Measurements from ENCODE around the gene ACAP3.
"Not testable (repeated sequence)": the region's sequence is repeated elsewhere in the genome, so short reads cannot be mapped to it uniquely, and the experiment has no call there.

ACAP3 gene

GRCh38 chr1:1253972-1254666 lies 53.6 kb downstream of the ACAP3 start:
- no peak for TF ChIP-seq BHLHE40 (IDR thresholded peaks at IDR 0.05; ENCODE audit: borderline replicate concordance)
- TF ChIP-seq SP1 (IDR thresholded peaks at IDR 0.05), result no peak
- TF ChIP-seq HDGF (IDR thresholded peaks at IDR 0.05; ENCODE audit: borderline replicate concordance), result no peak
- no peak for TF ChIP-seq TARDBP (IDR thresholded peaks at IDR 0.05)
- no peak for TF ChIP-seq PKNOX1 (IDR thresholded peaks at IDR 0.05)
- TF ChIP-seq CTBP1 (IDR thresholded peaks at IDR 0.05; ENCODE audit: borderline replicate concordance), result no peak
- no peak for TF ChIP-seq L3MBTL2 (conservative IDR thresholded peaks at IDR 0.05)
- TF ChIP-seq FOXM1 (IDR thresholded peaks at IDR 0.05; ENCODE audit: borderline replicate concordance), result no peak
- no peak for TF ChIP-seq LEF1 (IDR thresholded peaks at IDR 0.05; ENCODE audit: borderline replicate concordance)
- TF ChIP-seq ZNF384 (IDR thresholded peaks at IDR 0.05), result no peak
- ChIA-PET CTCF (no interaction called here), POLR2A (no interaction called here)
- DNase-seq (ENCODE audit: extremely low spot score), result no peak

GRCh38 chr1:1253314-1253713 lies 54.4 kb downstream of the ACAP3 start:
- ChIA-PET POLR2A (no interaction called here), CTCF (no interaction called here)
- no peak for DNase-seq (ENCODE audit: extremely low spot score)
- TF ChIP-seq SUZ12 (IDR thresholded peaks at IDR 0.05) (no peak), LEF1 (IDR thresholded peaks at IDR 0.05; ENCODE audit: borderline replicate concordance) (no peak), L3MBTL2 (conservative IDR thresholded peaks at IDR 0.05) (no peak), ARNT (IDR thresholded peaks at IDR 0.05) (no peak), CTBP1 (IDR thresholded peaks at IDR 0.05; ENCODE audit: borderline replicate concordance) (no peak), PKNOX1 (IDR thresholded peaks at IDR 0.05) (no peak), SP1 (IDR thresholded peaks at IDR 0.05) (no peak), HDGF (IDR thresholded peaks at IDR 0.05; ENCODE audit: borderline replicate concordance) (no peak), NFRKB (IDR thresholded peaks at IDR 0.05) (no peak), BHLHE40 (IDR thresholded peaks at IDR 0.05; ENCODE audit: borderline replicate concordance) (no peak), FOXA1 (IDR thresholded peaks at IDR 0.05) (no peak), ELF4 (IDR thresholded peaks at IDR 0.05) (no peak), FOXM1 (IDR thresholded peaks at IDR 0.05; ENCODE audit: borderline replicate concordance) (no peak), ZNF384 (IDR thresholded peaks at IDR 0.05) (no peak)

- ChIA-PET POLR2A (interaction anchor here (1.0 to 1.3 kb wide), 2 partner anchors 23 to 24 kb away, joined by 3 read pairs; partner anchors contain the start of gene UBE2J2), CTCF (interaction anchor here (0.7 to 1.1 kb wide), 5 partner anchors 41 to 265 kb away, joined by 3 to 4 read pairs (median 3); no protein-coding TSS in a partner anchor)
- TF ChIP-seq HDGF (IDR thresholded peaks at IDR 0.05; ENCODE audit: borderline replicate concordance), result no peak
- no peak for TF ChIP-seq LEF1 (IDR thresholded peaks at IDR 0.05; ENCODE audit: borderline replicate concordance)
- TF ChIP-seq FOXM1 (IDR thresholded peaks at IDR 0.05; ENCODE audit: borderline replicate concordance), result no peak
- TF ChIP-seq TARDBP (IDR thresholded peaks at IDR 0.05), result no peak
- TF ChIP-seq PKNOX1 (IDR thresholded peaks at IDR 0.05), result no peak
- TF ChIP-seq NFRKB (IDR thresholded peaks at IDR 0.05), result no peak
- no peak for TF ChIP-seq SUZ12 (IDR thresholded peaks at IDR 0.05)
- TF ChIP-seq FOXK2 (IDR thresholded peaks at IDR 0.05), result no peak
- no peak for TF ChIP-seq SP1 (IDR thresholded peaks at IDR 0.05)
- TF ChIP-seq ELF4 (IDR thresholded peaks at IDR 0.05), result no peak
- no peak for TF ChIP-seq L3MBTL2 (conservative IDR thresholded peaks at IDR 0.05)
- no peak for TF ChIP-seq ARNT (IDR thresholded peaks at IDR 0.05)
- no peak for TF ChIP-seq FOXA1 (IDR thresholded peaks at IDR 0.05)
- no peak for TF ChIP-seq BHLHE40 (IDR thresholded peaks at IDR 0.05; ENCODE audit: borderline replicate concordance)
- no peak for TF ChIP-seq CTBP1 (IDR thresholded peaks at IDR 0.05; ENCODE audit: borderline replicate concordance)
- TF ChIP-seq ZNF384 (IDR thresholded peaks at IDR 0.05), result no peak
- no peak for DNase-seq (ENCODE audit: extremely low spot score)
These were observed 56.9 kb downstream of the ACAP3 start for GRCh38 chr1:1250786-1251284.

GRCh38 chr1:1248009-1248913 lies 59.5 kb downstream of the ACAP3 start:
- DNase-seq (ENCODE audit: extremely low spot score); CTCF ChIA-PET: not testable (repeated sequence)
- POLR2A ChIA-PET, result interaction anchor here (1.0 kb wide), 1 partner anchor 9 kb away, joined by 4 read pairs; no protein-coding TSS in a partner anchor

GRCh38 chr1:1247341-1247913 lies 60.3 kb downstream of the ACAP3 start:
- no peak for DNase-seq (ENCODE audit: extremely low spot score)
- ChIA-PET CTCF (no interaction called here), POLR2A (interaction anchor here (1.0 kb wide), 1 partner anchor 8 kb away, joined by 4 read pairs; no protein-coding TSS in a partner anchor)
- TF ChIP-seq PKNOX1 (IDR thresholded peaks at IDR 0.05) (no peak), TARDBP (IDR thresholded peaks at IDR 0.05) (no peak), FOXM1 (IDR thresholded peaks at IDR 0.05; ENCODE audit: borderline replicate concordance) (no peak), ZNF384 (IDR thresholded peaks at IDR 0.05) (no peak), SUZ12 (IDR thresholded peaks at IDR 0.05) (no peak), HDGF (IDR thresholded peaks at IDR 0.05; ENCODE audit: borderline replicate concordance) (no peak), NFRKB (IDR thresholded peaks at IDR 0.05) (no peak), ARNT (IDR thresholded peaks at IDR 0.05) (no peak), ELF4 (IDR thresholded peaks at IDR 0.05) (no peak), LEF1 (IDR thresholded peaks at IDR 0.05; ENCODE audit: borderline replicate concordance) (no peak), BHLHE40 (IDR thresholded peaks at IDR 0.05; ENCODE audit: borderline replicate concordance) (no peak), FOXK2 (IDR thresholded peaks at IDR 0.05) (no peak), CTBP1 (IDR thresholded peaks at IDR 0.05; ENCODE audit: borderline replicate concordance) (no peak), FOXA1 (IDR thresholded peaks at IDR 0.05) (no peak), L3MBTL2 (conservative IDR thresholded peaks at IDR 0.05) (no peak), SP1 (IDR thresholded peaks at IDR 0.05) (no peak)

Data from HEK293T (cell line).